ENCODE results near the gene LIPK. TPM values are rescaled to one million over a fixed set of nuclear protein-coding genes. Genes with fewer than 3 reads are reported as not detected.

Gene LIPK
- total RNA-seq, 1 donor from 2014 or later, result not detected

GRCh38 chr10:88800152-88801125 lies 94.4 kb downstream of the LIPK start:
- H3K27ac Mint-ChIP-seq, result no peak overlapping the region
- H3K4me3 Mint-ChIP-seq, result peak overlapping the region; percentile 3
- intact Hi-C loops (cut with micrococcal nuclease), result no loop called here
- DNase-seq (ENCODE audit: low spot score), result no peak
- H3K36me3 Mint-ChIP-seq (ENCODE audit: low read depth), result no peaks in the 10 kb centered on the region
- peaks cover 14% of the 10 kb centered on the region for H3K4me1 Mint-ChIP-seq (ENCODE audit: low read depth)
- no peaks in the 10 kb centered on the region for H3K9me3 Mint-ChIP-seq
- peaks cover 45% of the 10 kb centered on the region for H3K27me3 Mint-ChIP-seq (ENCODE audit: insufficient read depth)

Other genes starting within 250 kb of the LIPK start
- gene RNLS, start 122.9 kb upstream of the LIPK start, total RNA-seq, result 2.0 and 2.5 TPM in 2 replicates
- gene LIPJ, start 119.5 kb upstream of the LIPK start, total RNA-seq, result not detected in 2 replicates
- gene LIPF, start 41.8 kb upstream of the LIPK start, total RNA-seq, result not detected in 2 replicates
- not detected in 2 replicates for gene LIPN, start 53.8 kb downstream of the LIPK start, total RNA-seq
- not detected in 2 replicates for gene LIPM, start 96.5 kb downstream of the LIPK start, total RNA-seq
- gene ANKRD22, start 145.6 kb downstream of the LIPK start, total RNA-seq, result 0.16 TPM in 1 of 2 replicates, not detected in the other
- 36.1 and 37.5 TPM in 2 replicates for gene STAMBPL1, start 174.0 kb downstream of the LIPK start, total RNA-seq
- 10.9 and 12.2 TPM in 2 replicates for gene ACTA2, start 246.5 kb downstream of the LIPK start, total RNA-seq